ENCODE measurements around the gene NKIRAS1. TPM values are rescaled to one million over a fixed set of nuclear protein-coding genes. Genes with fewer than 3 reads are reported as not detected.

Gene NKIRAS1
- total RNA-seq, 1 donor from 2014 or later: 7.1 TPM

DNA sequence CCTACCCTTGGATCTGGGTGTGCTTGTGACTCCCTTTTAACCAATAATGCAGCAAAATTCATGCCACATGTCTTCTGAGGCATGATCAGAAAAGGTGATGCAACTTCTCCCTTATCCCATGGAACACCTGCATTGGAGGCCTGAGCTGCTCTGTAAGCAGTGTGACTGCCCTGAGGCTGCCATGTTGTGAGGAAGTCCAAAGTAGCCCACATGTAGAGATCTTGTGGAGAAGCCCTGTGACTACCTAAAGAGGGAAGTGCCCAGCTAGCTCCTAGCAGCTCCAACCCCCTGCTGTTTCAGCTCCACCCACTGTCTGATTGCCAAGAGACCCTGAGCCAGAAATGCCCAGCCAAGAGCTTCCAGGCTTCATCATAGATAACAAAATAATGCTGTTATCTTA, 21.9 kb upstream of the NKIRAS1 start:
- H3K27me3 ChIP-seq (ENCODE audit: control insufficient read depth, insufficient read depth, low read length): no peaks in the 10 kb centered on the region
- no peak overlapping the region for H3K4me3 ChIP-seq (ENCODE audit: low read depth, low read length)
- DNase-seq (ENCODE audit: low read depth): no peak
- TF ChIP-seq, protein P1, sequence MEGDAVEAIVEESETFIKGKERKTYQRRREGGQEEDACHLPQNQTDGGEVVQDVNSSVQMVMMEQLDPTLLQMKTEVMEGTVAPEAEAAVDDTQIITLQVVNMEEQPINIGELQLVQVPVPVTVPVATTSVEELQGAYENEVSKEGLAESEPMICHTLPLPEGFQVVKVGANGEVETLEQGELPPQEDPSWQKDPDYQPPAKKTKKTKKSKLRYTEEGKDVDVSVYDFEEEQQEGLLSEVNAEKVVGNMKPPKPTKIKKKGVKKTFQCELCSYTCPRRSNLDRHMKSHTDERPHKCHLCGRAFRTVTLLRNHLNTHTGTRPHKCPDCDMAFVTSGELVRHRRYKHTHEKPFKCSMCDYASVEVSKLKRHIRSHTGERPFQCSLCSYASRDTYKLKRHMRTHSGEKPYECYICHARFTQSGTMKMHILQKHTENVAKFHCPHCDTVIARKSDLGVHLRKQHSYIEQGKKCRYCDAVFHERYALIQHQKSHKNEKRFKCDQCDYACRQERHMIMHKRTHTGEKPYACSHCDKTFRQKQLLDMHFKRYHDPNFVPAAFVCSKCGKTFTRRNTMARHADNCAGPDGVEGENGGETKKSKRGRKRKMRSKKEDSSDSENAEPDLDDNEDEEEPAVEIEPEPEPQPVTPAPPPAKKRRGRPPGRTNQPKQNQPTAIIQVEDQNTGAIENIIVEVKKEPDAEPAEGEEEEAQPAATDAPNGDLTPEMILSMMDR (IDR thresholded peaks at IDR 0.05; ENCODE audit: insufficient read depth, low read length, poor library complexity, severe bottlenecking): no peak
- H3K36me3 ChIP-seq (ENCODE audit: control insufficient read depth, insufficient read depth, low read length): no peaks in the 10 kb centered on the region

DNA sequence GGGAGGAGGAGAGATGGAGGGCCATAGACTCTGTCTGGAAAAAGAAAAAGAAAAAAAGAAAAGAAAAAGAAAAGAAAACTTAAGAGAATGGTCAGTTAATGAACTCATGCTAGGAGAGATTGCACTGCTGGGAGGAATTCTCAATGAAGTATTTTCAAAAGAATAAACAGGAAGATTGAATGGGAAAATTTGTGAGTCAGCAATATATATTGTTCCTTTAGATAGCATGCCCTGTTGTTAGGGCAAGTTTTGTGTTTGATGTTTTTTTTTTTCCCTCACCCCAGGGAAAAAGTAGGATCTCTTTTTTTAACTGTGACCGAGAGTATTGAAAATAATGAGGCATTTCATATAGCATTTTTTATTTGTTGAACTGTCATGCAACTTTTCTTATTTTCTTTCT, 20.5 kb upstream of the NKIRAS1 start:
- H3K36me3 ChIP-seq (ENCODE audit: control insufficient read depth, insufficient read depth, low read length): no peaks in the 10 kb centered on the region
- no peak overlapping the region for H3K4me3 ChIP-seq (ENCODE audit: low read depth, low read length)
- no peaks in the 10 kb centered on the region for H3K27me3 ChIP-seq (ENCODE audit: control insufficient read depth, insufficient read depth, low read length)
- no peak for DNase-seq (ENCODE audit: low read depth)
- TF ChIP-seq, protein P1 (IDR thresholded peaks at IDR 0.05; ENCODE audit: insufficient read depth, low read length, poor library complexity, severe bottlenecking): no peak

DNA sequence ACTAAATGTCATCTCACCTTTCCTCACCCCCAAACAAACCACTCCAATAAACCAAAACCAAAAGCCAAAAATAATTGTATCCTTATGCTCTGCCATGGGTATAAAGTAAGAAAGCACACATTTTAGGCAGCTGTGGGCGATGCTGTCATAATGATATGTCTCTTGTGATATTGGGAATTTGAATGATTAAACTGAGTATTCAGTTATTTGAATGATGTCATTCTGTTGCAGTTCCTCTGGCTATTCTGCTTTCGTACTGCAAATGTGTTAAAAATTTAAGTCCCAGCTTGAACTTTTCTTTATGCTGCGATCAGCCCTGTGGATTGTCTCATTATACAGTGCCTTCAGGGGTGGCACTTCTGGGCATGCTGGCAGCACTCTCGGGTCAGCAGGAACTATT, 17.5 kb upstream of the NKIRAS1 start:
- no peaks in the 10 kb centered on the region for H3K36me3 ChIP-seq (ENCODE audit: control insufficient read depth, insufficient read depth, low read length)
- no peaks in the 10 kb centered on the region for H3K27me3 ChIP-seq (ENCODE audit: control insufficient read depth, insufficient read depth, low read length)
- DNase-seq (ENCODE audit: low read depth): no peak
- TF ChIP-seq, protein P1 (IDR thresholded peaks at IDR 0.05; ENCODE audit: insufficient read depth, low read length, poor library complexity, severe bottlenecking): no peak
- no peak overlapping the region for H3K4me3 ChIP-seq (ENCODE audit: low read depth, low read length)

DNA sequence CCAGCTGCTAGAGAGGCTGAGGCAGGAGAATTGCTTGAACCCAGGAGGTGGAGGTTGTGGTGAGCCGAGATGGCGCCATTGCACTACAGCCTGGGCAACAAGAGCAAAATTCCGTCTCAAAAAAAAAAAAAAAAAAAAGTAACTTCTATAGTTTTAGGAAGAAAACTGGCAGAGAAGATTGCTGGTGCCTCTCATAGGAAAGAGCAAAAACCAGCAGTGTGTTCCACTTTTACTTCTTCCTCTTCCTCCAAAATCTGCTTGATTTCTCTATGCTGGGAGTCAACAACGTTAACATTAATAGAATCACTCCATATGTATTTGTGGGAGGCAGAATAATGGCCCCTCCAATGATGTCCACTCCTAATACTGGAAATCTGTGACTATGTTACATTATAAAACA, 15.8 kb upstream of the NKIRAS1 start:
- no peaks in the 10 kb centered on the region for H3K27me3 ChIP-seq (ENCODE audit: control insufficient read depth, insufficient read depth, low read length)
- TF ChIP-seq, protein P1 (IDR thresholded peaks at IDR 0.05; ENCODE audit: insufficient read depth, low read length, poor library complexity, severe bottlenecking): no peak
- no peaks in the 10 kb centered on the region for H3K36me3 ChIP-seq (ENCODE audit: control insufficient read depth, insufficient read depth, low read length)
- DNase-seq (ENCODE audit: low read depth): no peak
- H3K4me3 ChIP-seq (ENCODE audit: low read depth, low read length): no peak overlapping the region

DNA sequence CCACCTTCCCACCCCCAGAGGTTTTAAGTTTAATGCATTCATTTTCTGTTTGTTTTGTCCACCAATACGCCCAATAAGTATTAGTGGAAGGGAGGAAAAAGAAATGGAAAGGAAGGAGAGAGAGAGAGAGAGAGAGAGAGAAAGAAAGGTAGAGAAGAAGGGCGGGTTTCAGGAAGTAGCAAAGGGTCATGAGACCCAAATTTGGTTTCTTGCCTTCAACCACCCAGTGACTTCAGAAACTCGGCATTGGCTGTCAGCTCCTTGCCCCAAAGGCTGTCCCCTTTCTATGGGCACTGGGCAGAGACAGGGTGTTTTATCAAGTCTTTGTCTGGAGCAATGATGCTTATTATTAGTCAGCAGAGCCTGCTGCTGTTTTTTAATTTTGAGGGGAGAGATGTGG, 14.8 kb upstream of the NKIRAS1 start:
- Histone ChIP-seq H3K4me3 (ENCODE audit: low read depth, low read length) (no peak overlapping the region), H3K36me3 (ENCODE audit: control insufficient read depth, insufficient read depth, low read length) (no peaks in the 10 kb centered on the region), H3K27me3 (ENCODE audit: control insufficient read depth, insufficient read depth, low read length) (no peaks in the 10 kb centered on the region)
- DNase-seq (ENCODE audit: low read depth): no peak
- TF ChIP-seq, protein P1 (IDR thresholded peaks at IDR 0.05; ENCODE audit: insufficient read depth, low read length, poor library complexity, severe bottlenecking): no peak

DNA sequence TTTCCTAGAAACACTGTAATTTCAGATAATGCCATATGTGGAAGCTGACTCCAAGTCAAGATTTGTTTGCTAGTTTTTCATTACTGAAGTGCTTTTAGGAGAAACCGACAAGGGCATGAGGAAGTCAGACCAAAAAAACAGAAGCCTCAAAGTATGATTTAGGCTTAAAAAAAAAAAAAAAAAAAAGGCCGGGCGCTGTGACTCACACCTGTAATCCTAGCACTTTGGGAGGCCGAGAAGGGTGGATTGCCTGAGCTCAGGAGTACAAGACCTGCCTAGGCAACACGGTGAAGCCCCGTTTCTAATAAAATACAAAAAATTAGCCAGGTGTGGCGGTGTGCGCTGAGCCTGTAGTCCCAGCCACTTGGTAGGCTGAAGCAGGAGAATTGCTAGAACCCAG, 11.7 kb upstream of the NKIRAS1 start:
- no peaks in the 10 kb centered on the region for H3K36me3 ChIP-seq (ENCODE audit: control insufficient read depth, insufficient read depth, low read length)
- H3K4me3 ChIP-seq (ENCODE audit: low read depth, low read length): no peak overlapping the region
- H3K27me3 ChIP-seq (ENCODE audit: control insufficient read depth, insufficient read depth, low read length): no peaks in the 10 kb centered on the region
- DNase-seq (ENCODE audit: low read depth): no peak
- TF ChIP-seq, protein P1 (IDR thresholded peaks at IDR 0.05; ENCODE audit: insufficient read depth, low read length, poor library complexity, severe bottlenecking): no peak

Data from kidney epithelial cell (primary cell).